Retinal pigment epithelial cell (primary cell): ENCODE data around the gene MRTFA.

Source experiments
- DNase-seq: peaks from one replicate; pipeline ENCODE4 v3.0.0-alpha.2; 2010; ENCODE audit warnings: low read depth
- H3K4me3 ChIP-seq: 2 replicates; pipeline ENCODE4 v1.5.1; 2011; ENCODE audit warnings: mild to moderate bottlenecking, low read length, control low read depth, moderate library complexity
- TF ChIP-seq, protein P1 (sequence below): conservative IDR thresholded peaks from 2 replicates; pipeline ENCODE4 v1.5.1; 2011; ENCODE audit warnings: low read depth, low read length, control low read depth, inconsistent platforms

MRTFA gene

DNA sequence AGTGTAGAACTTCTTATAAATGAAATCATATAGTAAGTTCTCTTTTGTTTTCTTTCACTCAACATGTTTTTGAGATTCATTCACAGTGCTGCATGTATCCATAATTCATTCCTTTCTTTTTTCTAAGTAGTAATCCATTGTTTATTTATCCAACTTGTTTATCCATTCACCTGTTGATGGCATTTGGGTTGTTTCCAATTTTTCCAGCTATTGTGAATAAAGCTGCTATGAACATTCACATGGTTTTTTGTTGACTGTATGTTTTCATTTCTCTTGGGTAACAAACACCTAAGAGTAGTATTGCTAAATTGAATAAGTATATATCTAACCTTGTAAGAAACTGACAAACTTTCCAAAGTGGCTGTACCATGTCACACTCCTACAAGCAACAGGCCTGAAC lies 23.5 kb downstream of the MRTFA start:
- no peak for DNase-seq
- TF ChIP-seq, protein P1, sequence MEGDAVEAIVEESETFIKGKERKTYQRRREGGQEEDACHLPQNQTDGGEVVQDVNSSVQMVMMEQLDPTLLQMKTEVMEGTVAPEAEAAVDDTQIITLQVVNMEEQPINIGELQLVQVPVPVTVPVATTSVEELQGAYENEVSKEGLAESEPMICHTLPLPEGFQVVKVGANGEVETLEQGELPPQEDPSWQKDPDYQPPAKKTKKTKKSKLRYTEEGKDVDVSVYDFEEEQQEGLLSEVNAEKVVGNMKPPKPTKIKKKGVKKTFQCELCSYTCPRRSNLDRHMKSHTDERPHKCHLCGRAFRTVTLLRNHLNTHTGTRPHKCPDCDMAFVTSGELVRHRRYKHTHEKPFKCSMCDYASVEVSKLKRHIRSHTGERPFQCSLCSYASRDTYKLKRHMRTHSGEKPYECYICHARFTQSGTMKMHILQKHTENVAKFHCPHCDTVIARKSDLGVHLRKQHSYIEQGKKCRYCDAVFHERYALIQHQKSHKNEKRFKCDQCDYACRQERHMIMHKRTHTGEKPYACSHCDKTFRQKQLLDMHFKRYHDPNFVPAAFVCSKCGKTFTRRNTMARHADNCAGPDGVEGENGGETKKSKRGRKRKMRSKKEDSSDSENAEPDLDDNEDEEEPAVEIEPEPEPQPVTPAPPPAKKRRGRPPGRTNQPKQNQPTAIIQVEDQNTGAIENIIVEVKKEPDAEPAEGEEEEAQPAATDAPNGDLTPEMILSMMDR = no peak

DNA sequence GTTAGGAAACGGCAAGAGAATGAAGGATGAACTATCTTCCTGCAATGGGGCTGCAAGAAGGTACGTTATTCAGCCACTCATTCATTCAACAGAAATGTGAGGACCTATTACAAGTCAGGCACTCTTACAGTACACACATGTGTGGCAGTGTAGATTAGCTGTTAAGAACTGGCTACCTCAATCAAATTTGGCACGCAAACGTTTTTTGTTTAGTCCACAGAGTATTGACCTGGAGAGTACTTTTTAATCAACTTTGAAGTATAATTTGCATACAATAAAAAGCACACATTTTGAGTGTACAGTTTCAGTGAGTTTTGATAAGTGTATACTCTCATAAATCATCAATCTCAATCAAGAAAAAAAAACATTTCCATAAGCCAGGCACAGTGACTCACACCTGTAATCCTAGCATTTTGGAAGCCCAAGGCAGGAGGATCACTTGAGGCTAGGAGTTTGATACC lies 24.2 kb downstream of the MRTFA start:
- TF ChIP-seq, protein P1 = no peak
- no peak overlapping the region for H3K4me3 ChIP-seq
- DNase-seq = no peak

More for the DNA sequence above, 23.5 kb downstream of the MRTFA start:
- no peak overlapping the region for H3K4me3 ChIP-seq

DNA sequence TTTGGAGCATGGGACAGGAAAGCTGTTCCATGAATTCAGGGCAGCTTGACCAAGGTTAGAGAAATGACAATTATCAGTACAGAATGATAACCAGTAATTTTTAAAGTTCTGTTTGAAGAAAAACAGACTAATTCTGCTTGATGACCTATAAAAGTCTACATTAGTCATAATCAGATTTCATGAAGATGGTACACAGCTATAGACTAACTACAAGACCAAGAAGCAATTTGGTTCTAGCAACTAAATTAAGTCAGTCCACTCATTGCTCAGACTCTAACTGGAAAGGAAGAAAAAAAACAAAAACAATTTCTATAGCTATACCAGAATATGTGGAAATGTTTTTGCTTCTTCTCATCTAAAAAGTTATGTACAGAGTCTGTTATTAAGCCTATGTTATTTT lies 24.9 kb downstream of the MRTFA start:
- DNase-seq = no peak
- TF ChIP-seq, protein P1 = no peak
- no peak overlapping the region for H3K4me3 ChIP-seq

GRCh38 chr22:40610329-40610850 lies 26.1 kb downstream of the MRTFA start:
- no peak for DNase-seq
- H3K4me3 ChIP-seq = no peak overlapping the region
- TF ChIP-seq, protein P1 = no peak

DNA sequence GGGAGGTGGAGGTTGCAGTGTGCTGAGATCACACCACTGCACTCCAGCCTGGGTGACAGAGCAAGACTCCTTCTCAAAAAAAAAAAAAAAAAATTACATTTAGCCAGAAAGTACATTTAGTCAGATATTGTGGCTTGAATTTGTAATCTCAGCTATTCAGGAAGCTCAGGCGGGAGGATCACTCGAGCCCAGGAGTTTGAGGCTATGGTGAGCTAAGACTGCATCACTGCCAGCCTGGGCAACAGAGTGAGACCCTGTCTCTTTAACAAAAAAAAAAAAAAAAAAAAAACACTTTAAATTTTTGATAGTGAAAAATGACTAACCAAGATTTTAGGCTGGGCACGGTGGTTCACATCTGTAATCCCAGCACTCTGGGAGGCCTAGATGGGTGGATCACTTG lies 27.3 kb downstream of the MRTFA start:
- no peak overlapping the region for H3K4me3 ChIP-seq
- TF ChIP-seq, protein P1 = no peak
- DNase-seq = no peak

- H3K4me3 ChIP-seq = no peak overlapping the region
- TF ChIP-seq, protein P1 = no peak
- no peak for DNase-seq
Observed at GRCh38 chr22:40607506-40607905, 29.0 kb downstream of the MRTFA start.

DNA sequence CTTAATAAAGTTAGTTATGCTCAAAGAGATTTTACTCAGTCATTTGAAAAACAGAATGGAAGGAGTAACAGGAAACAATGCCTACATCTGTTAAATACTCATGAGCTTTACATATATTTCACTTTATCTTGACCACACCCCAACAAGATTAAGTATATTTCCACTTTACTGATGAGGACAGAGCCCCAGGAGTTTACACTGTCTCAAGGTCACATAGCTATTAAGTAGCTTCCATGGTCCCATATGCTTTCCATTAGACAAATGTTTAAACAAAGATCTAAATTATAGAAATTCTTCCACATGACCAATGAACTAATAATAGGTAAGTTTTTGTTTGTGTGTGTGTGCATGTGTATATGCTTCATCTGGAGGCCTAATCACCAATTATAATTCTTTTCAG lies 30.2 kb downstream of the MRTFA start:
- TF ChIP-seq, protein P1 = no peak
- DNase-seq = no peak
- no peak overlapping the region for H3K4me3 ChIP-seq
